ENCODE data around the gene BAIAP3. TPM values are rescaled to one million over a fixed set of nuclear protein-coding genes. Genes with fewer than 3 reads are reported as not detected.

Gene BAIAP3
- total RNA-seq, 1 experiment from 2014 or later: 6.8 TPM

DNA sequence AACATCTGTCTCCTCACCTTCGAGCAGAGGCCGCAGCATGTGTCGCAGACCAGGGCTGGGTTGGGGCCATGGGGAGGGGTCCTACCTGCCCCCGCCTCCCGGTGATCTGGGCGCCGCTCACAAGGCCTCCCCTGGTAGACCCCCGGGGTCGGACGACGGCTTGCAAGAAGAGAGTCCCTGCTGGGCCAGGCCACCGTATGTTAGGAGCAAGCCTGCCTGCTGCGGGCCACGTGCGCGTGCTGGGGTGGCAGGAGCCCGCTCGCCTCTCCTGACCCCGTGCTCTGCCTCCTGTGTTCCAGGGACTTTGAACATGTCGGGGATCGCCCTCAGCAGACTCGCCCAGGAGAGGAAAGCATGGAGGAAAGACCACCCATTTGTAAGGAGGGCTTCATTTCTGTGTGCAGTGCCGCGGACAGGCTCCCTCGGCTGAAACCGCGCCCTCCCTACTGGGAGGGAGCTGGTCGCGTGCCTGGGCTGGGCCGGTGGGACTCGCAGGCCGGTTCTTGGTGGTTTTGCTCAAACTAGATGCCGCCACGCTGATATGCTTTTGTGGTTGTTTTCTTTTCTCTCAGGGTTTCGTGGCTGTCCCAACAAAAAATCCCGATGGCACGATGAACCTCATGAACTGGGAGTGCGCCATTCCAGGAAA lies 19.6 kb upstream of the BAIAP3 start:
- no peak overlapping the region for H2BK15ac ChIP-seq (ENCODE audit: low read depth, low read length)
- peaks cover 9% of the 10 kb centered on the region for H3K79me1 ChIP-seq (ENCODE audit: insufficient read depth, low read depth, low read length, poor library complexity, severe bottlenecking)
- Mint-ChIP-seq H3K4me1 (peaks cover 13 to 20% of the 10 kb centered on the region in 2 experiments), H3K36me3 (ENCODE audit: insufficient read depth in 1 of 3, low read depth in 3 of 3) (peaks cover 50 to 70% (median 65%) of the 10 kb centered on the region in 3 experiments), H3K4me3 (no peak overlapping the region), H3K9me3 (peaks cover 4 to 6% of the 10 kb centered on the region in 2 experiments), H3K27me3 (ENCODE audit: low read depth) (no peaks in the 10 kb centered on the region), H3K27ac (no peak overlapping the region)
- no peak overlapping the region for H4K8ac ChIP-seq (replicated peaks; ENCODE audit: insufficient read length, low read depth, low read length)
- no peaks in the 10 kb centered on the region for H3K9me3 ChIP-seq (ENCODE audit: control insufficient read depth, low read depth, low read length)
- peaks cover 13% of the 10 kb centered on the region for H3K23me2 ChIP-seq (ENCODE audit: insufficient read length, low read depth, low read length, poor library complexity, severe bottlenecking)
- H3K18ac ChIP-seq (ENCODE audit: insufficient read length, low read depth, low read length): no peak overlapping the region
- TF ChIP-seq CTCF (conservative IDR thresholded peaks at IDR 0.05): no peak
- no peak overlapping the region for H4K91ac ChIP-seq (ENCODE audit: insufficient read length, low read depth, low read length)
- no peak overlapping the region for H2BK120ac ChIP-seq (ENCODE audit: low read depth, low read length, poor library complexity, severe bottlenecking)
- H3K9ac ChIP-seq (ENCODE audit: extremely low read depth, insufficient read length, low read length): no peak overlapping the region
- H3K27me3 ChIP-seq (ENCODE audit: insufficient read depth, low read length): no peaks in the 10 kb centered on the region
- H3K4me1 ChIP-seq (ENCODE audit: insufficient read depth, low read length): no peaks in the 10 kb centered on the region; the same call in 1 of the 2 replicates
- peaks cover 5% of the 10 kb centered on the region for H4K20me1 ChIP-seq (ENCODE audit: control insufficient read depth, insufficient read depth, insufficient read length)
- no peak overlapping the region for H2BK5ac ChIP-seq (ENCODE audit: insufficient read length, low read length)
- no CpG with 5 or more reads among the region's 38 CpGs for WGBS (ENCODE audit: extremely low coverage, insufficient read length, low lambda C conversion rate)
- H2BK12ac ChIP-seq (ENCODE audit: insufficient read length, low read depth, low read length): no peak overlapping the region
- H2BK20ac ChIP-seq (ENCODE audit: low read depth, low read length, poor library complexity, severe bottlenecking): no peak overlapping the region
- H3T11ph ChIP-seq (ENCODE audit: low read length): no peak overlapping the region
- DNase-seq: no peak
- H3K4me2 ChIP-seq (ENCODE audit: insufficient read depth, insufficient read length, low read length): no peak overlapping the region
- H3K23ac ChIP-seq (ENCODE audit: insufficient read length, low read depth, low read length): no peak overlapping the region
- no peak overlapping the region for H3K14ac ChIP-seq (ENCODE audit: insufficient read depth, low read length)
- H3K56ac ChIP-seq (ENCODE audit: insufficient read length, low read depth, low read length): no peak overlapping the region
- H2AK5ac ChIP-seq (ENCODE audit: insufficient read length, low read length): no peak overlapping the region
- no peak overlapping the region for H3K27ac ChIP-seq (ENCODE audit: insufficient read length, low read depth, low read length)
- H3K4ac ChIP-seq (ENCODE audit: low read depth, low read length): no peak overlapping the region
- no peak overlapping the region for H2AFZ ChIP-seq (ENCODE audit: low read length)
- peaks cover 48% of the 10 kb centered on the region for H3K79me2 ChIP-seq (ENCODE audit: insufficient read depth, low read length)
- no peak overlapping the region for H4K5ac ChIP-seq (ENCODE audit: insufficient read length, low read depth, low read length)

All from H9 (cell line).